ENCODE measurements around the gene FKBP2.

DNA sequence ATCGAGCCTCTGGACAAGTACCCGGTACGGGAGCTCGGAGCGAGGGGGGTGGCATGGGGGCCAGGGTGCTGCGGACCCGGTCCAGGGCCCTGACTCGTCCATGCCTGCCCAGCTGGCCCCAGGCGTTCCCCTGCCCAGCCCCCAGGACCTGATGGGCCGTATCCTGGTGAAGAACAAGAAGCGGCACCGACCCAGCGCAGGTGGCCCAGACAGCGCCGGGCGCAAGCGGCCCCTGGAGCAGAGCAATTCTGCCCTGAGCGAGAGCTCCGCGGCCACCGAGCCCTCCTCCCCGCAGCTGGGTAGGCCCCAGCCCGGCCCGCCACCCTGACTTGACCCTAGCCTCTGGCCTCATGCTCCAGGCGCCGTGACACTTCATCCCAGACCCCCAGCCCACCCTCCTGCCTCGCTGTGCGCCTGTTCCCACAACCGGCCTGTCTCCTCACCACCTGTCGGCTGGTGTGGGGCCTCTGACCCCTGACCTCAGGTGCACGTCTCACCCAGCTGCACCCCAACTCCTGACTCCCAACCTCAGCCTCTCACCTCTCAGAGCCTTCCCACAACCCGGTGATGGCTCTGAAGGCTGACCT, 18.1 kb downstream of the FKBP2 start:
- TF ChIP-seq, protein P1, sequence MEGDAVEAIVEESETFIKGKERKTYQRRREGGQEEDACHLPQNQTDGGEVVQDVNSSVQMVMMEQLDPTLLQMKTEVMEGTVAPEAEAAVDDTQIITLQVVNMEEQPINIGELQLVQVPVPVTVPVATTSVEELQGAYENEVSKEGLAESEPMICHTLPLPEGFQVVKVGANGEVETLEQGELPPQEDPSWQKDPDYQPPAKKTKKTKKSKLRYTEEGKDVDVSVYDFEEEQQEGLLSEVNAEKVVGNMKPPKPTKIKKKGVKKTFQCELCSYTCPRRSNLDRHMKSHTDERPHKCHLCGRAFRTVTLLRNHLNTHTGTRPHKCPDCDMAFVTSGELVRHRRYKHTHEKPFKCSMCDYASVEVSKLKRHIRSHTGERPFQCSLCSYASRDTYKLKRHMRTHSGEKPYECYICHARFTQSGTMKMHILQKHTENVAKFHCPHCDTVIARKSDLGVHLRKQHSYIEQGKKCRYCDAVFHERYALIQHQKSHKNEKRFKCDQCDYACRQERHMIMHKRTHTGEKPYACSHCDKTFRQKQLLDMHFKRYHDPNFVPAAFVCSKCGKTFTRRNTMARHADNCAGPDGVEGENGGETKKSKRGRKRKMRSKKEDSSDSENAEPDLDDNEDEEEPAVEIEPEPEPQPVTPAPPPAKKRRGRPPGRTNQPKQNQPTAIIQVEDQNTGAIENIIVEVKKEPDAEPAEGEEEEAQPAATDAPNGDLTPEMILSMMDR (IDR thresholded peaks at IDR 0.05 in 4 of 5, conservative IDR thresholded peaks at IDR 0.05 in 1 of 5), result no peak
- no peak for TF ChIP-seq POLR2A (IDR thresholded peaks at IDR 0.05)

All from gastrocnemius medialis (tissue), 4 donors.